ENCODE measurements around the gene GREB1. TPM values are rescaled to one million over a fixed set of nuclear protein-coding genes. Genes with fewer than 3 reads are reported as not detected.

GREB1 gene
- total and polyA plus RNA-seq, 2 of the 4 experiments (the other 2 are of a cell fraction): 0.05 TPM; not detected in 1

GRCh38 chr2:11630855-11631254, 97.0 kb downstream of the GREB1 start:
- H3K27ac ChIP-seq (ENCODE audit: insufficient read depth, low read length): no peak overlapping the region
- no peak overlapping the region for H3K23ac ChIP-seq (ENCODE audit: low read depth, low read length)
- no peak overlapping the region for H2AFZ ChIP-seq (replicated peaks; ENCODE audit: low read length, poor library complexity)
- no peak overlapping the region for H3K56ac ChIP-seq (ENCODE audit: extremely low read depth, insufficient read depth, low read length)
- POLR2A ChIA-PET (ENCODE audit: unreplicated experiment): no interaction called here
- no peak overlapping the region for H3K4ac ChIP-seq (ENCODE audit: low read depth, low read length)
- H2AK5ac ChIP-seq (ENCODE audit: low read depth, low read length): no peak overlapping the region
- no peaks in the 10 kb centered on the region for H3K9me1 ChIP-seq (ENCODE audit: insufficient read depth, low read length)
- no peak overlapping the region for H3K18ac ChIP-seq (ENCODE audit: low read depth, low read length)
- H3K27me3 ChIP-seq (ENCODE audit: control insufficient read depth, insufficient read depth, low read length): peaks cover 43% of the 10 kb centered on the region
- TF ChIP-seq CHD1 (IDR thresholded peaks at IDR 0.05; ENCODE audit: low read depth, low read length): no peak
- no peak for TF ChIP-seq ELK1 (IDR thresholded peaks at IDR 0.05; ENCODE audit: borderline replicate concordance, low read depth, low read length)
- no peak for TF ChIP-seq USF2 (IDR thresholded peaks at IDR 0.05; ENCODE audit: low read depth, low read length)
- no peak for TF ChIP-seq MXI1 (IDR thresholded peaks at IDR 0.05; ENCODE audit: borderline replicate concordance, low read depth, low read length)
- no peak for TF ChIP-seq RCOR1 (IDR thresholded peaks at IDR 0.05; ENCODE audit: insufficient replicate concordance, low read length)
- no peak for TF ChIP-seq NFE2L2 (IDR thresholded peaks at IDR 0.05; ENCODE audit: low read depth, low read length)
- no peak for TF ChIP-seq CEBPB (IDR thresholded peaks at IDR 0.05; ENCODE audit: low read depth, low read length)
- no peak for TF ChIP-seq POLR2A (IDR thresholded peaks at IDR 0.05; ENCODE audit: low read depth, low read length)
- peaks cover 11% of the 10 kb centered on the region for H3K9me3 ChIP-seq (ENCODE audit: control insufficient read depth, insufficient read depth, low read length)
- dilution Hi-C loops (cut with HindIII; ENCODE audit: low sequenced_read_pairs, unreplicated experiment) (no loop called here), in situ Hi-C loops (cut with MboI; ENCODE audit: low sequenced_read_pairs) (no loop called here), intact Hi-C loops (cut with micrococcal nuclease) (no loop called here)
- no peak overlapping the region for H2BK15ac ChIP-seq (ENCODE audit: low read depth, low read length)
- H3K79me1 ChIP-seq (ENCODE audit: low read depth in 1 of 2, low read length in 2 of 2): no peaks in the 10 kb centered on the region
- CTCF ChIA-PET: interaction anchor here (0.5 to 1.6 kb wide), 3 partner anchors 12 to 179 kb away, joined by 3 to 5 read pairs (median 3); no protein-coding TSS in a partner anchor
- H4K91ac ChIP-seq (ENCODE audit: insufficient read depth, low read depth, low read length): no peak overlapping the region
- no peak overlapping the region for H4K5ac ChIP-seq (ENCODE audit: low read depth, low read length)
- no peaks in the 10 kb centered on the region for H4K20me1 ChIP-seq (ENCODE audit: insufficient read depth, low read length)
- no TSS peak for BruUV-seq (replicated peaks)
- no CpG with 5 or more reads among the region's 4 CpGs for WGBS, 2 experiments (ENCODE audit: extremely low coverage in 2 of 2, insufficient read length in 1 of 2)
- no peak overlapping the region for H2AK9ac ChIP-seq (replicated peaks; ENCODE audit: low read depth, low read length, poor library complexity)
- H3K4me2 ChIP-seq (ENCODE audit: low read depth, low read length): no peak overlapping the region
- no peak overlapping the region for H4K8ac ChIP-seq (ENCODE audit: low read depth in 2 of 2, low read length in 2 of 2)
- no peak overlapping the region for H3K14ac ChIP-seq (replicated peaks; ENCODE audit: low read depth, low read length)
- no peaks in the 10 kb centered on the region for H3K36me3 ChIP-seq (ENCODE audit: control insufficient read depth, insufficient read depth, low read length)
- no peak overlapping the region for H3K9ac ChIP-seq (ENCODE audit: low read depth, low read length)
- no peak overlapping the region for H2BK5ac ChIP-seq (ENCODE audit: low read depth, low read length, poor library complexity, severe bottlenecking)
- H3K4me3 ChIP-seq (ENCODE audit: insufficient read depth, low read depth, low read length): no peak overlapping the region
- H2BK20ac ChIP-seq (ENCODE audit: low read depth, low read length): no peak overlapping the region
- no peaks in the 10 kb centered on the region for H3K4me1 ChIP-seq (ENCODE audit: control insufficient read depth, insufficient read depth, low read length)
- DNase-seq (no peak), ATAC-seq (ENCODE audit: low read depth) (no peak)
- no peak overlapping the region for H2BK120ac ChIP-seq (ENCODE audit: low read depth, low read length)

Measured in IMR-90 (cell line).